GM12878 (cell line): ENCODE data around the gene ARHGAP26. TPM values are rescaled to one million over a fixed set of nuclear protein-coding genes. Genes with fewer than 3 reads are reported as not detected.

Source experiments
- ATAC-seq: fragments of 200-7000 bp; cut with Tn5 transposase; 3 replicates; pipeline ENCODE4 v1.9.1; 2020; ENCODE audit warnings: mild to moderate bottlenecking, moderate library complexity
- BruUV-seq: library from RNA; stranded (reverse); fragments of 400-500 nt; replicated peaks from 2 replicates; lab custom pipeline; 2021; lab: Mats Ljungman, UMichigan
- CTCF ChIA-PET: fragments of 300-600 bp; sonication (Branson Sonifier 250); formaldehyde crosslinking; extraction: SDS; loops from one replicate; lab custom pipeline; 2021; ENCODE audit warnings: inconsistent platforms; lab: Yijun Ruan, JAX
- POLR2A ChIA-PET: fragments of 350-600 bp; formaldehyde crosslinking; extraction: SDS; loops from one replicate; lab custom pipeline; 2021; ENCODE audit warnings: inconsistent platforms; lab: Charles Lee
- RAD21 ChIA-PET: fragments of 300-600 bp; sonication (Branson Sonifier 250); formaldehyde crosslinking; loops from one replicate; lab custom pipeline; 2023; ENCODE audit warnings: antibody characterized with exemption; ENCODE audit not compliant: unreplicated experiment; lab: Charles Lee
- SMC1A ChIA-PET: fragments of 300-600 bp; sonication (Branson Sonifier 250); formaldehyde crosslinking; loops from one replicate; lab custom pipeline; 2023; ENCODE audit not compliant: unreplicated experiment, uncharacterized antibody; lab: Charles Lee
- DNase-seq: peaks from one replicate; pipeline ENCODE4 v3.0.0-alpha.2; 2011; ENCODE audit warnings: low read depth, low spot score
- FAIRE-seq: peaks from 3 replicates; lab custom pipeline; 2011; peaks lifted over from hg19 to GRCh38; lab: Jason Lieb, UNC
- H2AFZ ChIP-seq: 2 replicates; pipeline ENCODE4 v1.6.0; 2011; ENCODE audit warnings: low read depth, low read length, control low read depth; ENCODE audit not compliant: control insufficient read depth
- H3K27ac ChIP-seq: 2 replicates; pipeline ENCODE4 v1.5.1; 2011; ENCODE audit warnings: control low read depth; ENCODE audit not compliant: control insufficient read depth, insufficient read depth
- H3K27me3 ChIP-seq, 2 experiments: replicated peaks in 1 of 2; 2 replicates each; pipeline versions ENCODE4 v1.6.0 to v1.6.1; 2011; ENCODE audit warnings: low read length in 1 of 2; ENCODE audit not compliant: control insufficient read depth in 2 of 2, insufficient read depth in 2 of 2
- H3K36me3 ChIP-seq, 2 experiments: 2 replicates each; pipeline ENCODE4 v1.5.1; 2011; ENCODE audit warnings: low read length in 1 of 2; ENCODE audit not compliant: control insufficient read depth in 2 of 2, insufficient read depth in 2 of 2
- H3K4me1 ChIP-seq: 2 replicates; pipeline ENCODE4 v1.6.1; 2011; ENCODE audit warnings: mild to moderate bottlenecking, low read length, moderate library complexity, mixed read lengths; ENCODE audit not compliant: control insufficient read depth, insufficient read depth
- H3K4me2 ChIP-seq: 2 replicates; pipeline ENCODE4 v1.6.0; 2011; ENCODE audit warnings: control low read depth; ENCODE audit not compliant: control insufficient read depth, insufficient read depth
- H3K4me3 ChIP-seq: fragments of 200-600 bp; sonication (generic); 2 replicates; pipeline ENCODE4 v1.5.1; 2016
- H3K79me2 ChIP-seq: 2 replicates; pipeline ENCODE4 v1.6.0; 2011; ENCODE audit warnings: low read length; ENCODE audit not compliant: control insufficient read depth, insufficient read depth
- H3K9ac ChIP-seq: 2 replicates; pipeline ENCODE4 v1.8.0; 2011; ENCODE audit warnings: low read length, control low read depth, mixed read lengths; ENCODE audit not compliant: control insufficient read depth, insufficient read depth
- H3K9me3 ChIP-seq: replicated peaks from 3 replicates; pipeline ENCODE4 v1.5.1; 2011; ENCODE audit warnings: mild to moderate bottlenecking, low read length; ENCODE audit not compliant: control insufficient read depth, insufficient read depth
- H4K20me1 ChIP-seq: 2 replicates; pipeline ENCODE4 v1.6.0; 2011; ENCODE audit not compliant: control insufficient read depth, insufficient read depth
- BACH1 ChIP-seq: fragments of 450-650 bp; IDR thresholded peaks from 2 replicates; pipeline ENCODE4 v1.6.1; 2017; ENCODE audit warnings: mild to moderate bottlenecking, borderline replicate concordance
- RFX5 ChIP-seq: IDR thresholded peaks from 2 replicates; pipeline ENCODE4 v1.6.1; 2011; ENCODE audit warnings: low read depth, low read length, improper control_type of control experiment
- WGBS: methylation state at CpG from one replicate; pipeline ENCODE4 v1.1.6; 2016; ENCODE audit warnings: low lambda C conversion rate; ENCODE audit not compliant: insufficient replicate concordance, insufficient coverage; ENCODE audit errors: missing lambda C conversion rate; 5-methylcytosine and 5-hydroxymethylcytosine counted together
- in situ Hi-C: fragments of 300-500 bp; cut with MboI; formaldehyde crosslinking; loops from 9 replicates; pipeline ENCODE4 v1.14.3; 2018; ENCODE audit warnings: mixed read lengths
- intact Hi-C: fragments of 100-400 bp; cut with micrococcal nuclease; formaldehyde crosslinking; loops from one replicate; pipeline ENCODE4 v1.14.2; 2022; ENCODE audit not compliant: unreplicated experiment
- polyA plus RNA-seq, 11 experiments: library from polyadenylated mRNA; depleted of rRNA in 4 of 11; unstranded in 6 of 11; stranded (reverse) in 5 of 11; fragments of >200 nt; fragmentation: Nextera tagmentation in 4 of 11; fragmentation: Illumina TruSeq in 1 of 11; extraction: Ambion mirVana in 4 of 11; extraction: Trizol in 1 of 11; gene quantifications; 1 replicate in 1 of 11; 2 replicates in 10 of 11; pipeline versions ENCODE4 v1.2.1 to v1.2.3, GENCODE V29; 2011 to 2016; ENCODE audit warnings: inconsistent platforms in 2 of 11, missing spikeins in 2 of 11, low read depth in 1 of 11
- total RNA-seq, 4 experiments: library from RNA; depleted of rRNA in 3 of 4; stranded (reverse); fragments of >200 nt in 3 of 4; fragmentation: Illumina TruSeq in 1 of 4; extraction: Trizol in 1 of 4; gene quantifications; 2 replicates each; pipeline versions ENCODE4 v1.2.1 to v1.2.3, GENCODE V29; 2013 to 2021
- TF ChIP-seq, protein P1 (sequence below): fragments of 450-650 bp; IDR thresholded peaks from 2 replicates; pipeline ENCODE4 v1.6.1; 2017; ENCODE audit warnings: mild to moderate bottlenecking, moderate library complexity

The ARHGAP26 gene
- total and polyA plus RNA-seq, 10 of the 15 experiments (the other 5 are each of a cell fraction or from before 2014, with no cell fraction given), result 9.4 to 41.5 (median 19.3) TPM

- H3K4me1 ChIP-seq, result peaks cover 38% of the 10 kb centered on the region
- H3K27me3 ChIP-seq, result no peaks in the 10 kb centered on the region
- TF ChIP-seq BACH1 (no peak), RFX5 (no peak)
- TF ChIP-seq, protein P1, sequence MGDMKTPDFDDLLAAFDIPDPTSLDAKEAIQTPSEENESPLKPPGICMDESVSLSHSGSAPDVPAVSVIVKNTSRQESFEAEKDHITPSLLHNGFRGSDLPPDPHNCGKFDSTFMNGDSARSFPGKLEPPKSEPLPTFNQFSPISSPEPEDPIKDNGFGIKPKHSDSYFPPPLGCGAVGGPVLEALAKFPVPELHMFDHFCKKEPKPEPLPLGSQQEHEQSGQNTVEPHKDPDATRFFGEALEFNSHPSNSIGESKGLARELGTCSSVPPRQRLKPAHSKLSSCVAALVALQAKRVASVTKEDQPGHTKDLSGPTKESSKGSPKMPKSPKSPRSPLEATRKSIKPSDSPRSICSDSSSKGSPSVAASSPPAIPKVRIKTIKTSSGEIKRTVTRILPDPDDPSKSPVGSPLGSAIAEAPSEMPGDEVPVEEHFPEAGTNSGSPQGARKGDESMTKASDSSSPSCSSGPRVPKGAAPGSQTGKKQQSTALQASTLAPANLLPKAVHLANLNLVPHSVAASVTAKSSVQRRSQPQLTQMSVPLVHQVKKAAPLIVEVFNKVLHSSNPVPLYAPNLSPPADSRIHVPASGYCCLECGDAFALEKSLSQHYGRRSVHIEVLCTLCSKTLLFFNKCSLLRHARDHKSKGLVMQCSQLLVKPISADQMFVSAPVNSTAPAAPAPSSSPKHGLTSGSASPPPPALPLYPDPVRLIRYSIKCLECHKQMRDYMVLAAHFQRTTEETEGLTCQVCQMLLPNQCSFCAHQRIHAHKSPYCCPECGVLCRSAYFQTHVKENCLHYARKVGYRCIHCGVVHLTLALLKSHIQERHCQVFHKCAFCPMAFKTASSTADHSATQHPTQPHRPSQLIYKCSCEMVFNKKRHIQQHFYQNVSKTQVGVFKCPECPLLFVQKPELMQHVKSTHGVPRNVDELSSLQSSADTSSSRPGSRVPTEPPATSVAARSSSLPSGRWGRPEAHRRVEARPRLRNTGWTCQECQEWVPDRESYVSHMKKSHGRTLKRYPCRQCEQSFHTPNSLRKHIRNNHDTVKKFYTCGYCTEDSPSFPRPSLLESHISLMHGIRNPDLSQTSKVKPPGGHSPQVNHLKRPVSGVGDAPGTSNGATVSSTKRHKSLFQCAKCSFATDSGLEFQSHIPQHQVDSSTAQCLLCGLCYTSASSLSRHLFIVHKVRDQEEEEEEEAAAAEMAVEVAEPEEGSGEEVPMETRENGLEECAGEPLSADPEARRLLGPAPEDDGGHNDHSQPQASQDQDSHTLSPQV, result no peak
- ATAC-seq (no peak), DNase-seq (no peak), FAIRE-seq (no peak)
- ChIA-PET POLR2A (interaction anchor here (2.9 kb wide), 1 partner anchor 202 kb away, joined by 12 read pairs; no protein-coding TSS in a partner anchor), RAD21 (interaction anchor here (0.5 to 17.7 kb wide), 15 partner anchors 8 to 387 kb away, joined by 3 to 337 read pairs (median 17); partner anchors contain the start of gene NR3C1), SMC1A (interaction anchor here (1.0 to 7.2 kb wide), 12 partner anchors 39 to 950 kb away, joined by 3 to 138 read pairs (median 6); no protein-coding TSS in a partner anchor), CTCF (interaction anchor here (1.1 to 2.8 kb wide), 16 partner anchors 14 to 951 kb away, joined by 3 to 11 read pairs (median 5); partner anchors contain the start of gene NR3C1)
- BruUV-seq, result no TSS peak
- no peak overlapping the region for H3K9ac ChIP-seq
- H3K4me2 ChIP-seq, result no peak overlapping the region
- H2AFZ ChIP-seq, result no peak overlapping the region
- no peak overlapping the region for H3K4me3 ChIP-seq
- H3K36me3 ChIP-seq, result no peaks in the 10 kb centered on the region
- peaks cover 3% of the 10 kb centered on the region; the same call in 2 of the 3 replicates for H3K9me3 ChIP-seq
- in situ Hi-C loops (no loop called here), intact Hi-C loops (loop anchor here (2.0 kb wide), 1 partner anchor 385 kb away; the partner anchor contains the start of gene NR3C1)
- WGBS, result 100% methylated on average over 1 of the region's 1 CpG
- no peaks in the 10 kb centered on the region; the same call in 1 of the 2 replicates for H3K79me2 ChIP-seq
- no peak overlapping the region for H3K27ac ChIP-seq
- no peaks in the 10 kb centered on the region for H4K20me1 ChIP-seq
These were observed 247.4 kb downstream of the ARHGAP26 start for GRCh38 chr5:143017541-143017940.
